GM19395 (cell line): Measurements from ENCODE around the gene ADGRV1.
"Not testable (repeated sequence)": the region's sequence is repeated elsewhere in the genome, so short reads cannot be mapped to it uniquely, and the experiment has no call there.

Experiments used
- ATAC-seq: cut with Tn5 transposase; IDR thresholded peaks from one replicate; pipeline ENCODE4 v1.9.1; 2021; ENCODE audit warnings: mild to moderate bottlenecking, moderate library complexity; ENCODE audit not compliant: unreplicated experiment

ADGRV1 gene

GRCh38 chr5:90709323-90710155, 150.9 kb downstream of the ADGRV1 start:
- ATAC-seq, result peak; percentile 82

GRCh38 chr5:90718387-90718786, 159.8 kb downstream of the ADGRV1 start:
- no peak for ATAC-seq

GRCh38 chr5:90739567-90739966, 181.0 kb downstream of the ADGRV1 start:
- no peak for ATAC-seq

- ATAC-seq, result no peak
Measured at GRCh38 chr5:90740244-90740799, 181.7 kb downstream of the ADGRV1 start.

- no peak for ATAC-seq
Measured at GRCh38 chr5:90741022-90741564, 182.5 kb downstream of the ADGRV1 start.

- no peak for ATAC-seq
Measured at GRCh38 chr5:90746119-90746518, 187.5 kb downstream of the ADGRV1 start.

GRCh38 chr5:90747175-90747574, 188.6 kb downstream of the ADGRV1 start:
- no peak for ATAC-seq

GRCh38 chr5:90747693-90748092, 189.1 kb downstream of the ADGRV1 start:
- no peak for ATAC-seq

- ATAC-seq, result no peak
Measured at GRCh38 chr5:90759119-90759518, 200.5 kb downstream of the ADGRV1 start.

- ATAC-seq, result no peak
Measured at GRCh38 chr5:90767710-90768109, 209.1 kb downstream of the ADGRV1 start.

GRCh38 chr5:90770006-90770541, 211.5 kb downstream of the ADGRV1 start:
- not testable (repeated sequence) for ATAC-seq

GRCh38 chr5:90777959-90778358, 219.4 kb downstream of the ADGRV1 start:
- no peak for ATAC-seq

- peak; percentile 98 for ATAC-seq
Measured at GRCh38 chr5:90783460-90784333, 225.1 kb downstream of the ADGRV1 start.

- ATAC-seq, result no peak
Measured at GRCh38 chr5:90786756-90787155, 228.2 kb downstream of the ADGRV1 start.

GRCh38 chr5:90792725-90793124, 234.1 kb downstream of the ADGRV1 start:
- ATAC-seq, result no peak

GRCh38 chr5:90793183-90793582, 234.6 kb downstream of the ADGRV1 start:
- ATAC-seq, result no peak

GRCh38 chr5:90796919-90797318, 238.3 kb downstream of the ADGRV1 start:
- not testable (repeated sequence) for ATAC-seq

- not testable (repeated sequence) for ATAC-seq
Measured at GRCh38 chr5:90800082-90800481, 241.5 kb downstream of the ADGRV1 start.

GRCh38 chr5:90800515-90800914, 241.9 kb downstream of the ADGRV1 start:
- ATAC-seq, result not testable (repeated sequence)

GRCh38 chr5:90802474-90803317, 244.1 kb downstream of the ADGRV1 start:
- peak; percentile 81 for ATAC-seq
